Fibroblast of skin of left biceps (primary cell): ENCODE measurements around the gene MARK2.

ENCODE experiments used
- DNase-seq, 2 experiments: peaks; one replicate each; pipeline ENCODE4 v3.0.0-alpha.2; 2013; ENCODE audit warnings: low read depth in 2 of 2

Gene MARK2

GRCh38 chr11:63880403-63880790 is 41.5 kb downstream of the MARK2 start:
- DNase-seq = no peak

GRCh38 chr11:63882555-63883242 is 43.8 kb downstream of the MARK2 start:
- no peak for DNase-seq

- DNase-seq = no peak
Measured at GRCh38 chr11:63883791-63884190, 44.9 kb downstream of the MARK2 start.

GRCh38 chr11:63884196-63884932 is 45.5 kb downstream of the MARK2 start:
- DNase-seq = no peak

- DNase-seq = no peak
Measured at GRCh38 chr11:63887386-63887999, 48.6 kb downstream of the MARK2 start.

- no peak for DNase-seq
Measured at GRCh38 chr11:63888170-63889086, 49.5 kb downstream of the MARK2 start.

GRCh38 chr11:63889344-63889743 is 50.4 kb downstream of the MARK2 start:
- DNase-seq = no peak

GRCh38 chr11:63890368-63890767 is 51.5 kb downstream of the MARK2 start:
- DNase-seq = no peak

GRCh38 chr11:63892228-63892627 is 53.3 kb downstream of the MARK2 start:
- DNase-seq = no peak

GRCh38 chr11:63893355-63893754 is 54.4 kb downstream of the MARK2 start:
- no peak for DNase-seq

GRCh38 chr11:63896071-63896470 is 57.2 kb downstream of the MARK2 start:
- DNase-seq = no peak

GRCh38 chr11:63897459-63898146 is 58.7 kb downstream of the MARK2 start:
- DNase-seq = no peak

GRCh38 chr11:63901660-63902059 is 62.8 kb downstream of the MARK2 start:
- DNase-seq = no peak

GRCh38 chr11:63903884-63904283 is 65.0 kb downstream of the MARK2 start:
- DNase-seq = no peak

GRCh38 chr11:63904743-63905142 is 65.8 kb downstream of the MARK2 start:
- no peak for DNase-seq

GRCh38 chr11:63905179-63905578 is 66.3 kb downstream of the MARK2 start:
- DNase-seq = no peak

GRCh38 chr11:63906087-63906486 is 67.2 kb downstream of the MARK2 start:
- no peak for DNase-seq

- DNase-seq = no peak
Measured at GRCh38 chr11:63906585-63906984, 67.7 kb downstream of the MARK2 start.

- DNase-seq = no peak
Measured at GRCh38 chr11:63907063-63907462, 68.2 kb downstream of the MARK2 start.

GRCh38 chr11:63907808-63908530 is 69.1 kb downstream of the MARK2 start:
- DNase-seq = no peak
